Endothelial cell of umbilical vein (primary cell): ENCODE measurements around the gene ADGRG2. TPM values are rescaled to one million over a fixed set of nuclear protein-coding genes. Genes with fewer than 3 reads are reported as not detected.

Experiments used
- BruUV-seq: library from RNA; stranded (reverse); fragments of 400-500 nt; replicated peaks from 2 replicates; lab custom pipeline; 2021; lab: Mats Ljungman, UMichigan
- CTCF ChIA-PET: fragments of 300-600, 350-600 bp; sonication (Branson Sonifier 250); formaldehyde crosslinking; loops from one replicate; lab custom pipeline; 2021; ENCODE audit warnings: antibody characterized with exemption, inconsistent platforms; lab: Charles Lee
- POLR2A ChIA-PET: fragments of 300-600, 350-600 bp; sonication (Branson Sonifier 250); formaldehyde crosslinking; loops from one replicate; lab custom pipeline; 2021; ENCODE audit warnings: antibody characterized with exemption, inconsistent platforms; lab: Charles Lee
- DNase-seq: peaks from one replicate; pipeline ENCODE4 v3.0.0-alpha.2; 2011; ENCODE audit warnings: low read depth, low spot score
- FAIRE-seq: peaks from 2 replicates; lab custom pipeline; 2011; peaks lifted over from hg19 to GRCh38; lab: Jason Lieb, UNC
- H2AFZ ChIP-seq: 2 replicates; pipeline ENCODE4 v1.6.0; 2012; ENCODE audit warnings: low read depth, low read length, control low read depth, inconsistent platforms
- H3K27ac ChIP-seq: 2 replicates; pipeline ENCODE4 v1.5.1; 2011; ENCODE audit warnings: low read depth, mild to moderate bottlenecking, control low read depth, low read length, moderate library complexity; ENCODE audit not compliant: insufficient read depth
- H3K27me3 ChIP-seq, 2 experiments: 2 replicates each; pipeline versions ENCODE4 v1.6.0 to v1.6.1; 2011; ENCODE audit warnings: low read length in 2 of 2, mixed read lengths in 1 of 2; ENCODE audit not compliant: control insufficient read depth in 2 of 2, insufficient read depth in 2 of 2
- H3K36me3 ChIP-seq, 2 experiments: 2 replicates in 1 of 2; 3 replicates in 1 of 2; pipeline ENCODE4 v1.5.1; 2011; ENCODE audit warnings: low read length in 2 of 2, mild to moderate bottlenecking in 1 of 2, moderate library complexity in 1 of 2; ENCODE audit not compliant: control insufficient read depth in 2 of 2, insufficient read depth in 2 of 2; ENCODE audit errors: extremely low read depth in 1 of 2
- H3K4me1 ChIP-seq: 3 replicates; pipeline ENCODE4 v1.5.1; 2011; ENCODE audit warnings: mild to moderate bottlenecking, low read length; ENCODE audit not compliant: control insufficient read depth, insufficient read depth; ENCODE audit errors: extremely low read depth
- H3K4me2 ChIP-seq: 2 replicates; pipeline ENCODE4 v1.6.1; 2011; ENCODE audit warnings: low read length, control low read depth, mixed read lengths; ENCODE audit not compliant: insufficient read depth
- H3K4me3 ChIP-seq, 3 experiments: fragments of 200-600 bp in 1 of 3; sonication (generic), shearing (Covaris generic) in 1 of 3; replicated peaks in 1 of 3; 2 replicates each; pipeline ENCODE4 v1.5.1; 2011 to 2016; ENCODE audit warnings: control low read depth in 3 of 3, low read length in 3 of 3, mild to moderate bottlenecking in 2 of 3, inconsistent platforms in 1 of 3, low read depth in 1 of 3, moderate library complexity in 1 of 3; ENCODE audit not compliant: insufficient read depth in 1 of 3
- H3K79me2 ChIP-seq: 2 replicates; pipeline ENCODE4 v1.6.0; 2012; ENCODE audit warnings: low read length, inconsistent platforms; ENCODE audit not compliant: control insufficient read depth, insufficient read depth
- H3K9ac ChIP-seq: replicated peaks from 2 replicates; pipeline ENCODE3; 2011; ENCODE audit warnings: low read length, control low read depth; ENCODE audit not compliant: insufficient read depth; ENCODE audit errors: extremely low read depth
- H3K9me1 ChIP-seq: replicated peaks from 3 replicates; pipeline ENCODE4 v1.6.0; 2011; ENCODE audit warnings: mild to moderate bottlenecking, low read length; ENCODE audit not compliant: control insufficient read depth, insufficient read depth; ENCODE audit errors: extremely low read depth
- H3K9me3 ChIP-seq: replicated peaks from 2 replicates; pipeline ENCODE4 v1.5.1; 2012; ENCODE audit warnings: low read length, inconsistent platforms; ENCODE audit not compliant: control insufficient read depth, insufficient read depth
- H4K20me1 ChIP-seq: replicated peaks from 2 replicates; pipeline ENCODE3; 2011; ENCODE audit warnings: mild to moderate bottlenecking, low read length; ENCODE audit not compliant: control insufficient read depth, insufficient read depth; ENCODE audit errors: extremely low read depth
- CTCF ChIP-seq, 2 donors: IDR thresholded peaks; 1 replicate in 1 of 2; 2 replicates in 1 of 2; pipeline ENCODE4 v1.5.1; 2011; ENCODE audit warnings: low read length in 2 of 2, mild to moderate bottlenecking in 2 of 2, moderate library complexity in 2 of 2, control low read depth in 1 of 2, inconsistent platforms in 1 of 2, low read depth in 1 of 2; ENCODE audit not compliant: insufficient read depth in 1 of 2; ENCODE audit errors: extremely low read depth in 1 of 2
- EZH2 ChIP-seq: IDR thresholded peaks from 2 replicates; pipeline ENCODE4 v1.6.1; 2012; ENCODE audit warnings: borderline replicate concordance, low read depth, mild to moderate bottlenecking, moderate library complexity, low read length, inconsistent platforms; ENCODE audit not compliant: severe bottlenecking
- FOS ChIP-seq: IDR thresholded peaks from 2 replicates; pipeline ENCODE4 v1.6.1; 2011; ENCODE audit warnings: mild to moderate bottlenecking, low read length, moderate library complexity, borderline replicate concordance; ENCODE audit not compliant: insufficient read depth
- GATA2 ChIP-seq: IDR thresholded peaks from 2 replicates; pipeline ENCODE4 v1.7.0; 2011; ENCODE audit warnings: low read depth, mild to moderate bottlenecking, moderate library complexity, mixed read lengths, low read length; ENCODE audit not compliant: insufficient read length, insufficient read depth
- JUN ChIP-seq: IDR thresholded peaks from 2 replicates; pipeline ENCODE4 v1.6.1; 2011; ENCODE audit warnings: borderline replicate concordance, low read depth; ENCODE audit not compliant: insufficient read length, insufficient read depth
- MAX ChIP-seq: IDR thresholded peaks from 2 replicates; pipeline ENCODE4 v1.6.1; 2011; ENCODE audit not compliant: insufficient read depth, insufficient read length
- MYC ChIP-seq: IDR thresholded peaks from one replicate; pipeline ENCODE4 v1.6.1; 2011; ENCODE audit warnings: mild to moderate bottlenecking, low read depth, low read length
- POLR2A ChIP-seq: IDR thresholded peaks from 2 replicates; pipeline ENCODE4 v1.6.1; 2012; ENCODE audit warnings: low read depth, mild to moderate bottlenecking, control low read depth, low read length
- POLR2AphosphoS5 ChIP-seq: IDR thresholded peaks from 2 replicates; pipeline ENCODE4 v1.6.1; 2012; ENCODE audit warnings: low read depth, mild to moderate bottlenecking, control low read depth, low read length, moderate library complexity; ENCODE audit not compliant: insufficient read depth
- dilution Hi-C: fragments of 300-500 bp; cut with MboI; formaldehyde crosslinking; loops from one replicate; pipeline ENCODE4 v1.15.0; 2019; ENCODE audit warnings: low sequenced_read_pairs; ENCODE audit not compliant: extremely low pct_ligation_motif_present
- intact Hi-C: fragments of 100-400 bp; cut with micrococcal nuclease; formaldehyde crosslinking; loops from one replicate; pipeline ENCODE4 v1.10.0; 2022
- polyA plus RNA-seq, 4 experiments: library from polyadenylated mRNA; depleted of rRNA in 3 of 4; stranded (reverse) in 3 of 4; unstranded in 1 of 4; fragments of >200 nt; gene quantifications; 2 replicates each; pipeline versions ENCODE4 v1.2.1 to v1.2.3, GENCODE V29; 2011 to 2012; ENCODE audit warnings: missing spikeins in 1 of 4
- total RNA-seq: library from RNA; stranded (reverse); gene quantifications from 2 replicates; pipeline ENCODE4 v1.2.3, GENCODE V29; 2021

ADGRG2 gene
- total and polyA plus RNA-seq, 2 donors (not counting 3 experiments of a cell fraction or from before 2014, with no cell fraction given) = not detected

- H3K36me3 ChIP-seq = no peaks in the 10 kb centered on the region
- H3K27me3 ChIP-seq = no peaks in the 10 kb centered on the region
- dilution Hi-C loops = no loop called here
- no peak overlapping the region for H3K4me2 ChIP-seq
- no peak for FAIRE-seq
- no peaks in the 10 kb centered on the region for H3K79me2 ChIP-seq
- no peaks in the 10 kb centered on the region for H4K20me1 ChIP-seq
- ChIA-PET CTCF (interaction anchor here (0.8 kb wide), 1 partner anchor 369 kb away, joined by 3 read pairs; no protein-coding TSS in a partner anchor), POLR2A (no interaction called here)
- H3K9me3 ChIP-seq = no peaks in the 10 kb centered on the region
- no peak overlapping the region for H2AFZ ChIP-seq
- H3K9me1 ChIP-seq = no peaks in the 10 kb centered on the region
- intact Hi-C loops = no loop called here
- H3K9ac ChIP-seq = no peak overlapping the region
- H3K27ac ChIP-seq = no peak overlapping the region
- no peak for DNase-seq
- H3K4me1 ChIP-seq = peaks cover 5% of the 10 kb centered on the region
- no peak overlapping the region for H3K4me3 ChIP-seq
- no TSS peak for BruUV-seq
- no peak for TF ChIP-seq POLR2A
- no peak for TF ChIP-seq POLR2AphosphoS5
- no peak for TF ChIP-seq FOS
- TF ChIP-seq GATA2 = no peak
- no peak for TF ChIP-seq MYC
- no peak for TF ChIP-seq JUN
- no peak for TF ChIP-seq CTCF (IDR thresholded peaks at IDR 0.05; ENCODE audit: extremely low read depth in 1 of 2, insufficient read depth in 1 of 2, low read depth in 1 of 2, low read length in 2 of 2)
- TF ChIP-seq MAX = no peak
- no peak for TF ChIP-seq EZH2
Measured at GRCh38 chrX:18964901-18965300, 157.4 kb downstream of the ADGRG2 start.
